GM10266 (cell line): Measurements from ENCODE around the gene MRPL16.

Experiments
- DNase-seq: peaks from one replicate; pipeline ENCODE4 v3.0.0; 2012; ENCODE audit errors: extremely low spot score
- CTCF ChIP-seq: IDR thresholded peaks from 2 replicates; pipeline ENCODE4 v1.5.1; 2012; ENCODE audit warnings: mild to moderate bottlenecking, low read depth; ENCODE audit not compliant: control insufficient read depth, insufficient read depth; ENCODE audit errors: missing control alignments

The MRPL16 gene

GRCh38 chr11:59765068-59765735 lies 45.4 kb downstream of the MRPL16 start:
- no peak for DNase-seq
- TF ChIP-seq CTCF = no peak

- no peak for TF ChIP-seq CTCF
- DNase-seq = no peak
These were observed 48.6 kb downstream of the MRPL16 start for GRCh38 chr11:59761993-59762392.

GRCh38 chr11:59760771-59761170 lies 49.8 kb downstream of the MRPL16 start:
- no peak for DNase-seq
- TF ChIP-seq CTCF = no peak

- TF ChIP-seq CTCF = no peak
- DNase-seq = no peak
These were observed 50.7 kb downstream of the MRPL16 start for GRCh38 chr11:59759900-59760299.

- DNase-seq = no peak
These were observed 52.1 kb downstream of the MRPL16 start for GRCh38 chr11:59758401-59759037.

GRCh38 chr11:59756845-59757244 lies 53.7 kb downstream of the MRPL16 start:
- no peak for TF ChIP-seq CTCF
- DNase-seq = no peak

More at GRCh38 chr11:59758401-59759037, 52.1 kb downstream of the MRPL16 start:
- no peak for TF ChIP-seq CTCF

- DNase-seq = no peak
- TF ChIP-seq CTCF = no peak
These were observed 54.1 kb downstream of the MRPL16 start for GRCh38 chr11:59756558-59756840.
